HG03045 (cell line): ENCODE results near the gene ZSCAN31.
"Not testable (repeated sequence)": the region's sequence is repeated elsewhere in the genome, so short reads cannot be mapped to it uniquely, and the experiment has no call there.

Experiments used
- ATAC-seq: cut with Tn5 transposase; IDR thresholded peaks from one replicate; pipeline ENCODE4 v1.9.1; 2021; ENCODE audit warnings: mild to moderate bottlenecking, moderate library complexity; ENCODE audit not compliant: unreplicated experiment

ZSCAN31 gene

DNA sequence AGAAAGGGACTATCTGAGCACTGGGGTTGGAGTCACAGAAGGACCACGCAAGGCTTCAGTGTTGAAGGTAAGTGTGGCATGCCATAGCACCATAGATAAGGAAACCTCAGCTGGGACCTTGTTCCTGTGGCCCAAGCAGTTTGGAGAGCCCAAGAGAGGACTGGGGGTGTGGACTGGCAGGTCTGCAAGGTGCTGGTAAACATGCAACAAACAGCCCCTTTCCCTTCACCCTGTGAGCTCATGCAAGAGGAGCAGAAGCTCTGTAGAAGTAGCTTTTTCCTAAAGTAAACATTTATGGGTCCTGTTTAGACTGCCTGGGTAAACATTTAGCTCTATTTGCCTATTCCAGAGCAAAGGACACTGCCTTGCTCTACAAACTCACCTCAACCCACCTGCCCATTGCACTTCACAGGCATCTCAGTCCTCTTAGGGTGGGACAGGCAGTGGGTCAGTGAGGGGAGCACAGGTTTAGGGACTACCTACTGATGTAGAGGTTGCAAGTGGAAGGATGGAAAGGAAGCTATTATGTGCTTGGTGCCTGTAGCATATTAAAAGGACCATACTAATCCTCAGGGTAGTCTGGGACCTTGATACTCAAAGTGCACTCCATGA lies 12.0 kb downstream of the ZSCAN31 start:
- ATAC-seq: no peak

DNA sequence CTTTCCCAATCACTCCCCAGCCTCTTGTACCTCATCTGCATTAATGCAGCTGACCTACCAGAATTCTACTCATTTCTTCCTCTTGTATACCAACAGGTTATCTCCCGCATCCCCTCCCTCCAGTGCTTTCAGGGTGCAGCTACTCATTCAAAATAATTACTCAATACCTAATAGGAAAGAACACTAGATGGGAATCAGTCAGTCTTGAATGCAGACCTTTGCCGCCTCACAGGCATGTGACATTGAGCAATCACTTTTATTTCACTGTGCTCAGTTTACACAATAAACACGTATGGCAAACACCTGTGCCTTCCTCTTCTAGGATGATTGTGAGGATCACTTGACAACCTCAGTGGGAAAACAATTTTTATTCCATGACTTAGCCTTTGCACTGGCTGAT lies 13.3 kb downstream of the ZSCAN31 start:
- ATAC-seq: no peak

DNA sequence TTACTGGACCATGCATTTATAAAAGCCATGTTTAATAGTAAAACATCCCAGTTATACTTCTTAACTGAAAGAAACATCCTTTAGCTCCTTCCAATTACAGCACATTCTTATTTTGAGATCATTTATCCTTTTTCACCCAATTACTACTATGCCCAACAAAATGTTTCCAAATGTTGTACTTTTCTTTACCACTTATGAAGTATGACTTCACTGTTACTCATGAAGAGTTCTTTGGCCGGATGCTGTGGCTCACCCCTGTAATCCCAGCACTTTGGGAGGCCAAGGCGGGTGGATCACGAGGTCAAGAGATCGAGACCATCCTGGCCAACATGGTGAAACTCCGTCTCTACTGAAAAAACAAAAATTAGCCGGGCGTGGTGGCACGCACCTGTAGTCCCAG lies 18.1 kb downstream of the ZSCAN31 start:
- ATAC-seq: not testable (repeated sequence)

DNA sequence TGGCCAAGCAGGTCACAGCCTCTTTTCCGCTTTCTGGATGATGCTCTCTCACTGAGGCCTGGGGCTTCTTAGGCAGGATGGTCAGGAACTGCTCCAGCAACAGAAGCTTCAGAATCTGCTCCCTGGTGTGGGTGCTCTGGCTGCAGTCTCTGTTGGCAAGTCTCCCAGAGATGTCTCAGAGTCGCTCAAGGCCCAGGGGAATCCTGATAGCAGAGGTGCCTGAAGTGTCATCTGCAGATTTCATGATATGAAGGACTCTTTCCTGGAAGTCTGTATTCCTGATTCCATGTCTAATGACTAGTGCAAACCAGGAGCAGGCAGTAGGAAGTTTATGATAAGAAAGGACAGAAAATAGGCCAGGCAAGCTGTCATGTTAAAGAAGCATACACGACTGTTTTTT lies 20.3 kb downstream of the ZSCAN31 start:
- ATAC-seq: no peak

- no peak for ATAC-seq
These were observed 23.0 kb downstream of the ZSCAN31 start for GRCh38 chr6:28312939-28313338.

DNA sequence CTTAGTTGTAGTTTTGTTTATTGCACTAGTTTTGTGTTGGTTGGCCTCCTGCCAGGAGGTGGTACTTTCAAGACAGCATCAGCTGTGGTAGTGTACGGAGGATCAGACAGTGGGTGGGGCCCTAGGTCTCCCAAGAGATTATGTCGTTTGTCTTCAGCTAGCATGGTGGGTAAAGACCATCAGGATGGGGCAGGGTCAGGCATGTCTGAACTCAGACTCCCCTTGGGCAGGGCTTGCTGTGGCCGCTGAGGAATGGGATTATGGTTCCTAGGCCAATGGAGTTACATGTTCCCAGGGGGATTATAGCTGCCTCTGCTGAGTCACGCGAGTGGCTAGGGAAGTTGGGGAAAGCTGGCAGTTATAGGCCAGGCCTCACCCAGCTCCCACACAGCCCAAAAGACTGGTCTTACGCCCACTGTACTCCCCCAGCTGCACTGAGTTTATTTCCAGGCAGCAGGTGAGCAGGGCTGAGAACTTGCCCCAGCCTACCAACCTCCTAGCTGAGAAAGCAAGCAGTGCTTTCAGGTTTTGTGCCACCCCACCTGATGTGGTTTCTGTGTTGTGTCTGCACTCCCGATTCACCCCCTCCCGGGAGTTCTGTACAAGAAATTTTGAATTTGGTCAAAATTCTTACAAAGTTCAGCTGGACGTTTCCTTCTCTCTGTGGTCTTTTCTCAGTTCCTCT lies 24.7 kb downstream of the ZSCAN31 start:
- no peak for ATAC-seq

- ATAC-seq: not testable (repeated sequence)
These were observed 29.6 kb downstream of the ZSCAN31 start for GRCh38 chr6:28306363-28306762.

- peak; percentile 70 for ATAC-seq
These were observed 32.4 kb downstream of the ZSCAN31 start for GRCh38 chr6:28303570-28303969.

DNA sequence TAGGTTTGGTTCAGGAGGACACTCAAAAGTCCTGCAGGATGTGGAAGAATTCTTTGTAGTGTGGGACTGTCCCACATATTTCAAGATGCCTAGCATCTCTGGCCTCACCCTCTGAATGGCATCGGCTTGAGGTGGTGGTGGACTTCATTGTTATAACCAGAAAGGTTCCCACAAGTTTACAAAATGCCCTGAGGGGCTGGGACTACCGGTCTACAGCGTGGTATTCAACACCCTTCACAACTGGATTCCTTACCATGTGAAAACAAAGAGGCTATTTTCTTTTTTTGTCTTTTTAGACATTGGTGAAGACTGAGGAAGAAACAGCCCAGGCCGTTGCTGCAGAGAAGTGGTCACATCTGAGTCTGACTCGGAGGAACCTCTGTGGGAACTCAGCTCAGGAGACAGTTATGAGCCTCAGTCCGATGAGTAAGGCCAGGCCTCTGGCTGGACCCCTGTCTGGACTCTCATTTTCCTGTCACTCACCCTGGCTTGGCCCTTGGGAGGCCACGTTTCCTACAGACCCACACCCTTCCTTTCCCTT lies 39.4 kb downstream of the ZSCAN31 start:
- no peak for ATAC-seq

DNA sequence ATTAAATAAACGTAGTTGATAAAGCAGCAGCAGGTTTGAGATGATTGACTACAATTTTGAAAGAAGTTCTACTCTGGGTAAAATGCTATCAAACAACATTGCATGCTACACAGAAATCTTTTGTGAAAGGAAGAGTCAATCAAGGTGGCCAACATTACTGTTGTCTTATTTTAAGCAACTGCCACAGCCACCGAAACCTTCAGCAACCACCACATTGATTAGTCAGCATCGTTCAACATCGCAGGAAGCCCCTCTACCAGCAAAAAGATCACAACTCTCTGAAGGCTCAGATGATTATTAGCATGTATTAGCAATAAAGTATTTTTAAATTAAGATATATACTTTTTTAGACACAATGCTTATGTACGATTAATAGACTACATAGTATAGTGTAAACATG lies 40.6 kb downstream of the ZSCAN31 start:
- ATAC-seq: no peak

DNA sequence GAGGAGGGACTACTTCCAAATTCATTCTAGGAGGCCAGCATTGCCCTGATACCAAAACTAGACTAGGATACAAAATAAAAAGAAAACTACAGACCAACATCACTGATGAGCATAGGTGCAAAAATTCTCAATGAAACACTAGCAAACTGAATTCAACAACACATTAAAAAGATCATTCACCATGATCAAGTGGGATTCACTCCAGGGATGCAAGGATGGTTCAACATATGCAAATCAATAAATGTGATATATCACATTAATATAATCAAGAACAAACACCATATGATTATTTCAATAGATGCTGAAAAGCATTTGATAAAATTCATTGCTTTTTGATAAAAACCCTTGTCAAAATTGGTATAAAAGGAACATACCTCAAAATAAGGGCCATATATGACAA lies 44.4 kb downstream of the ZSCAN31 start:
- ATAC-seq: no peak

DNA sequence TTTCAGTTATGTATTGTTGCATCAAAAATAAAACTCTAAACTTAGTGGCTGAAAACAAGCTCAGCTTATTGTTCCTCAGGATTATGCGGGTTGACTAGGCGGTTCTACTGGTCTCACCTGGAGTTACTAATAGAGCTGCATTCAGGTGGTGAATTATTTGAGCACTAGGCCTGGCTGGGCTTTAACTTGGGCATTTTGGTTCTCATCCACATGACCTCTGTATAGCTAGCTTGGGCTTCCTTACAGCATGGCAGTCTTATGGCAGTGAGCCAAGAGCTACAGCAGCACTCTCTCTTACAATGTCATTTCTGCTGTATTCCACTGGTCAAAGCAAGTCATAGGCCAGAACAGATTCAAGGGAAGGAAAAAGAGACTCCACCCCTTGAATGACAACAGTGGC lies 53.0 kb downstream of the ZSCAN31 start:
- no peak for ATAC-seq

GRCh38 chr6:28281288-28282064 lies 54.5 kb downstream of the ZSCAN31 start, which contains the start of gene PGBD1:
TSS of gene PGBD1 (plus strand) at chr6:28281572. CDS start at chr6:28283814, 2,242 bp downstream.
- ATAC-seq: peak; percentile 86

- no peak for ATAC-seq
These were observed 55.2 kb downstream of the ZSCAN31 start for GRCh38 chr6:28280595-28281287.

- no peak for ATAC-seq
These were observed 58.2 kb downstream of the ZSCAN31 start for GRCh38 chr6:28277746-28278145.

GRCh38 chr6:28274888-28275287 lies 61.1 kb downstream of the ZSCAN31 start:
- ATAC-seq: no peak
